Measurements from ENCODE around the gene SYNE2.
"Not testable (repeated sequence)": the region's sequence is repeated elsewhere in the genome, so short reads cannot be mapped to it uniquely, and the experiment has no call there.

Gene SYNE2

DNA sequence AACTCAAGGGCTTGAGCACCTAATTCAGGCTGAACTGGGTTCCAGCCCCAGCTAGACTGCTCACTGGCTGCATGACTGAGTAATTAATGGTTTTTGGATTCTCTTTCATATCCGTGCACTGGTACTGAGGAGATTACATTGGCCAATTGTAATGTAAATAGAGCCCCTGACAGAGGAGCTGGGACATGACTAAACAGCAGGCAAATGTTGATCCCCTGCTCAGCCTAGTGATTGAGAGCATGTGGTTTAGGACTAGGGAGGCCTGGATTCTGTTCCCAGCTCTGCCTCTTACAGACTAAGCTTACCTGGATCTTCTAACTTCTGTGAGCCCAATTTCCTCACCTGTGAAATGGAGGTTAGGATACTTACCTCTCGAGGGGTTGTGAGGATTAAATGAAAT is 237.1 kb downstream of the SYNE2 start:
- no peak for DNase-seq

DNA sequence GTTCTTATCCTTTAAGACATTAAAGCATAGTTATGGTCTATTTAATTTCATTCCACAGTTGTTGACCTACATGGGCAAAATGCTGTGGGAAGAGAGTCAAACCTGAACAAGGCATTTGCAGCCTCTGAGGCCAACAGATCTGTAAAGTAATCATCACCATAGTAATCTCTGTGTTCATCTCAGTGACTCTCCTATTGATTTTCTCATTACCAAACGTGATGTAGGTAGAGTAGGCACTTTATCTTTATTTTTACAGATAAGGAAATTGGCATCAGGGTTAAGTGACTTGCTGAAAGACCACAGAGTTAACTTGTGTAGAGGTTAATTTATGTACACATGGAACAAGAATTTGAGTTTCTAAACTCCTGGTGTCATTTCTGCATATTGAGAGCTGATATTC is 238.4 kb downstream of the SYNE2 start:
- DNase-seq: no peak

DNA sequence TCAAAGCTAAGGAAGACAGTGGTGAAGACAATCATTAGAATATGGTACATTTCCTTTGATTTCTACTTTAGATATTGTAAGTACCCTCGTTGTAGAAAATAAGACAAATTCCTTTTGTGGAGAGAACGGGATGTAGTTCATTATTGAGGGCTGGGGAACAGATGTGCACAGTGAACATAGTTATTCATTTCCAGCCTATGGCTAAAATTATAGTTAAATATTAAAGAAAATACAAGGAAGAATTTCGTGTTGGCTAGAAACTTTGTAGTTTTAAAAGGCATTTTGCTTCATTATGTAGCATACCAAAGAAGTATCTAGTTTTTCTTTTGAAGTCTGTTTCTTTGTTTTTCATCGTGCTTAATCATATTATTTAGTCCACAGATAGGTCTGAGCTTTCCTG is 239.5 kb downstream of the SYNE2 start:
- no peak for DNase-seq

DNA sequence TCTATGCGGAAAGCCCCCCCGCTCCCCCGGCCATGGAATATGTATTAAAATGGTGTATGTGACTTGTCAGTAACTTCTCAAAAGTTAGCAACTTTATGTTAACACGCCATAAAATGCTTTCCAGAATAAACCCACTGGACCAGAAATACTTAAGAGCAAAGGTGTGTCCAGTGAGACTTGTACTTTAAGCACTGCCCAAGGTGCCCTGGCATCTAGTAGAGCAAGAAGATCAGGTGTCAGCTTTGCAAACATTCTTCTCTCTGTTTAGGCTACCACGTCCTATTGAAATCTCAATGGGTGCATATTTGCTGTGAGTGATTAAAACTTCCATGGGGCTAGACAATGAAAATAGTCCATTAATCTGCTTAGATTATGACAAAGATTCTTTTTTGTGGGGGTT is 240.1 kb downstream of the SYNE2 start:
- no peak for DNase-seq

DNA sequence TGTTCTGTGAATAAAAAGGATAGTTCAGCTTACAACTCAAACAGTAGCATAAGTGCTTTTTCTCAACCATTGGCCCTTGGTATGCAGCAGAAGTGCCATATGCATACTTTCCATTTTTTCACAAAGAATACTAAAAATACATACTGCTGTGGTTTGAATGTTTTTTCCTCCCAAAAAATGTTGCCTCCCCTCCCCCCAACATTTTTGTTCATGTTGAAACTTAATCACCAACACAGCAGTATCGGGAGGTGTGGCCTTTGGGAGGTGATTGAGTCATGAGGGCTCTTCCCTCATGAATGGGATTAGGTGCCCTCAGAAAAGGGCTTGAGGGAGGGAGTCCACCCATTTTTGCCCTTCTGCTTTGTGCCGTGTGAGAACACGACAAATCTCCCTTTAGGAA is 242.8 kb downstream of the SYNE2 start:
- no peak for DNase-seq

DNA sequence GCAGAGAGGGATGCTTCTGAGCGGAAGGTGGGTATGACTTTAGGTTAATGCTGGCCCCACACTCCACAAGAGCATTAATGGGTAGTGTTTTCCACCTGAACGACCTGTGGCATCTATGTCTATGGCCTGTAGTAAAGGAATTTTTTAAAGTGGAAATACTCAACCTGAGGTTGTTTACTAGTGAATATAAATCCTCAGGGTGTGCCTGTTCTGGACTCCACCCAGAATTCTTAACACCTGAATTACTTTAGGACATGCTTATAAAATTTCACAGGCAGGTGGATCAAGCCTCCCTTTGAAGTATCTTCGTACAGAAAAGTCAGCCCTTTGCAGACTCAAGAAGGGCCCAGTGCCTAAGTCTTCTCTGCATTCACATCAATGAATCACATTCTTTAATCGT is 245.3 kb downstream of the SYNE2 start:
- DNase-seq: no peak

DNA sequence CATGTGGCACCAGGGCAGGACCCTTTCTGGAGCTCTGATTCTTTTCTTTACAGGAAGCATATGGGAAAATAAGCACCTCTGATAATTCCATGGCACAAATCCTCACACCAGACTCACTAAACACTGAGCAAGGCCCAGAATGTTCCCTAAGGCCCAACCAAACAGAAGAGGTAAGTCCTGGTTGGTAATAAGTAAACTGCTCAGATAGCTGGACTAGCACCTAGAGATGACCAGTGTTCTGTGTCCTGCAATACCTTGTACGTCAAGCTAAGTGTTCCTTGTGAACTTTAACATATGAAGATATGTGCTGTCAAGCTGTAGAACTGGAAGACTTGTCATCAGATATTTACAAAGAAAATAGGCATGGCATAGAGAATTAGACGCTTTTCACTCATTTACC is 254.6 kb downstream of the SYNE2 start:
- DNase-seq: no peak

DNA sequence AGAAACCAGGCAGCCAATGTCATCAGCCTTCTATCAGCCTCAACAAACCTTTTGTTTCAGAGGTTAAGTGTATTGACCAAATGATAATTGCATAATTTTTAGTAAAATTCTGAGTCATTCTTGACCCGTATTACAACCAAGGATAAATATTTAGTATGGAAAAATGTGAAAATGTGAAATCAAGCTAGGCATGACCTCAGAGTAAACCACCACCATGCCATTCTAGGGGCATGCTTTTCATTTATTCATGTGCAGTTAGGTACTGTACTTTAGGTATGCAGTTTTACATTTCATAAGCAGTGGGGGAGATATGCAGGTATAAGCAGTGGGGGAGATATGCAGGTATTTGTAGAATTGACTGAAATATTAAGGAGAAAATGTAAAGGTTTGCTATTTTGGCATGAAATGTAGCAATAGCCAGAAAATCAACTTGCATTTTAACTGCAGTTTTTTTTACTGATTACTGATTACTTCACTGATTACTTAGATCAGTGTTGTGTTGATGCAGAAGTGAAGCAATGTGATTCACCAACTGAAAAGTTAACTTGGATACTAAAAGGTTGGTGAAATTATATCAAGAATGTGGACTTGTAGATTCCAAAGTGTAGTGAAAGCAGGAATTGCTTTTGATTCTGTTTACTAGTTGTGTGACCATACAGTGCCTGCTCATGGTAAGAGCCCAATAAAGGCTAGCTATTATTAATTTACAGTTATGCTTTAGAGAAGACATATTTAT is 257.2 kb downstream of the SYNE2 start:
- no peak for DNase-seq

DNA sequence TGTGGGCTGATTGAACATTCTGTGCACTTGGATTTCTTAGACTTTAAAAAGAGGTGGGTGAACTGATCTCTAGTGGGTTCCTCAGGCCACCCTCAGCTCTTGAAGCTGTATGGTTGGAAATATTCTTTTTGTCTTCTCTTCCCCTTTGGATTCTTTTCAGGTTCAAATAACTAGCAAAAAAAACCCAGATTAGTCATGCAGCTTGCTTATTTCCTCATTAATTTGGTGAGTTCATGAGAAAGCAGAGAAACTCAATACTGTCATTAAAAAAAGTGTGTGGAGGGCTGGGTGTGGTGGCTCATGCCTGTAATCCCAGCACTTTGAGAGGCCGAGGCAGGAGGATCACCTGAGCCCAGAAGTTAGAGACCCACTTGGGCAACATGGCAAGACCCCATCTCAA is 258.0 kb downstream of the SYNE2 start:
- DNase-seq: no peak

DNA sequence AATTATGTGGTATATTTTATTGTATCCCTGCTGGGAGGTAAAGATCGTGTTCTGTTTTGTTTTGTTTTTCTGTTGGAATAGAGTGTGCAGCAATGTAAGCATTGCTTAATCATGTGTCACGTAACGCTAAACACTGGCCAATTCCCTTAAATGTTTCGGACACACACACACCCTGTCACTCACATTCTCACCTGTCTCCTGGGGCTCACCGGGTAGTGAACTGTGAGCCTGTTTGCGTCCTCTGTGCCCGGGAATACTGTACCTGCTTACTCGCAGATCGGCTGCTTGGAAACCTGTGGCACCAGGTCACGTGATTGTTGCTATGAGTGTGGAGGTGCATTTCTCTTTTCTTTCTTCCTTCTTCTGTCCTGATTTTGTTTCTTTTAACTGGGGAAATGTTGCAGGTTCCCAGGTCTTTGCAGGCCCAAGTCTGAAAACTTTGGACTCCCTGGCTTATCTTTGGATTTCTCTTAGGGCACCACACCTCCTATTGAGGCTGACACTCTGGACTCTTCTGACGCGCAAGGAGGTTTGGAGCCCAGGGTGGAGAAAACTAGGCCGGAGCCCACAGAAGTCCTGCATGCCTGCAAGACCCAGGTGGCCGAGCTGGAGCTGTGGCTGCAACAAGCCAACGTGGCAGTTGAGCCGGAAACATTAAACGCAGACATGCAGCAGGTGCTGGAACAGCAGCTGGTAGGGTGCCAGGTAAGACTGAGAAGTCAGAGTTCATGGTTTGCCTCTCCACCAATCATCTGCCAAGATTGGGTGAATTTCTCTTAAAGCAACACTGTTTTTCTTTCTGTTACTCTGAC is 260.3 kb downstream of the SYNE2 start:
- no peak for DNase-seq

DNA sequence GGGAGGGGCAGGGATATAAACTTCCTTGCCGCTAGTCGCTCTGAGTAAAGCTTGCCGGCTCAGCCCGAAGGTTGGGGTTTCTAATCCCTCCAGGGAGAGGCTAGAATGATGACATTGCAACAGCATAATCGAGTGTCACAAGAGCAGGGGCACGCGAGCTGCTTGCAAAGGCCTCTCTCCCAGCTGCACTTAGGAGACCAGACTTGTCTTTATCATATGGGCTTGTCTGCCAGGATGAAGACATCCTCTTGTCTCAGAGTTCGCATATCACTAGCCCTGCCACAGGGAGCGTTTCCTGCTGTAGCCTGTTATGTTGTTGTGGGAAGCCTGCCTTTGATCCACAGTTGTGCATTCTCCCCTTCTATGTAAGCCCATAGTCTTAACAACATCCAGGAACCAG is 261.4 kb downstream of the SYNE2 start:
- no peak for DNase-seq

DNA sequence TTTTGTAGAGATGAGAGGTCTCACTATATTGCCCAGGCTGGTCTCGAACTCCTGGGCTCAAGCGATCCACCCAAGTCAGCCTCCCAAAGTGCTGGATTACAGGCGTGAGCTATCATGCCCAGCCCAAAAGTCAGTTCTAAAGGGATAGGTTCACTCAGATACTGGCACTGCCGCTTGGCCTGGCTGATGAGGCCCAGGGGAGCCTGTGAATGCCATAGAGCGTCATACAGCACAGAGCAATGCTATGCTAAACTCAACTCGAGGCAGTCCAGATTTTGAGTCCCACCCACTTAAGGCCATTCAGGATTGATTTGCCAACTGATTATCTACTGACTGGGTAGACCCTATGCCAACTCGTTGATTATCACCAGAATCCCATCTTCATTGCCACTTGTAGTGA is 262.0 kb downstream of the SYNE2 start:
- no peak for DNase-seq

DNA sequence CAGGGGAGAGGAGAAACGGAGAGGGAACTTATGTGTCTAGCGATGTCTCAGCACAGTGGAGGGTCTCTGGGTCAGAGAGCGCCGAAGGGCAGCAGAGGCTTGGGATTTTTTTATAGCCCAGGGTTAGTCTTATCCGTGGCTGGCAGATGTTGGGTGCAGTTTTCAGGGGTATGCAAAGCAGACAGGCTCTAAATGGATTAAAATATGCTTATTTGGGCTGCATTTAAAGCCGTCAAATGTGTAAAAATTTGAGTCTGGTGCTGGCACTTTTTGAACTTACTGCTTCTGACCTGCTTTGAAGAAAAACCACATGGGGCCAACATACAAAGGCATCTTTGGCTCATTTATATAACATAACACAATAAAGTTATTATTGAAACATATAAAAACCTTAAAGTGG is 262.6 kb downstream of the SYNE2 start:
- no peak for DNase-seq

DNA sequence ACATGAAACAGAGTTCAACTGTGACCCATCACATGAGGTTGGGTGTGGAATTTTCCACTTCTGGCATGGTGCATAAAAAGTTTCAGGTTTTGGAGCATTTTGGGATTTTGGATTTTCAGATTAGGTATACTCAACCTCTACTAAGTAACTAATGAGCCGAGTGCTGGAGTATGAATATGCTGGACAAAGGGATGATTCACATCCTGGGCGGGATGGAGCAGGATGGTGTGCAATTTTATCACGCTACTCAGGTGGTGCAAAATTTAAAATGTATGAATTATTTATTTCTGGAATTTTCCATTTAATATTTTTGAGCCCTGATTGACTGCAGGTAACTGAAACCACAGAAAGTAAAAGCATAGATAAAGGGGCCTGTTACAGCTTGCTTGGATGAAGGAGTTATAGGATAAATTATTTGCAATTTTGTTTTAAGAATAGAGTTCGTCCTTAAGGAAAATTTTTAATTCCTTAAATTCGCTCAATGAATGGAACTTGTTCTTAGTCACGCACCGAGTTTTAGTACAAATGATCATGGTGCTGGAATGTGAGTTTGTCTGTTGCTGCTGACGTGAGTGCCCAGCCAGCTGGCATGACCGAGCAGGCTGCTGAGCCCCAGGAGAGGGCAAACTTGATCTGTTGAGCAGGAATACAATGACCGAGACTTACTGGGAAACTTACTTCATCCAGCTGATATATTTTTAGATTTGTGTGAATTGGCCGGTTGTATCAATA is 265.0 kb downstream of the SYNE2 start:
- DNase-seq: no peak

DNA sequence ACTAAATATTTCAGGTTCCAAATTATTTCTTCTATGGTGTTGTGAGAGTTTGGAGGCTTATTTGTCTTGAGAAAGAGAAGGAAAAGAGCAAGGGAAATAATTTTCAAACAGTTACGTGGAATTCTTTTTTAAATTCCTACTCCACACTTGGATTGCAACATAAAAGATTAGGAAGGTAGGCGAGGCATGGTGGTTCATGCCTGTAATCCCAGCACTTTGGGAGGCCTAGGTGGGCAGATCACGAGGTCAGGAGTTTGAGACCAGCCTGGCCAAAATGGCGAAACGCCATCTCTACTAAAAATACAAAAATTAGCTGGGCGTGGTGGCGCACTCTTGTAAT is 265.6 kb downstream of the SYNE2 start:
- DNase-seq: not testable (repeated sequence)

DNA sequence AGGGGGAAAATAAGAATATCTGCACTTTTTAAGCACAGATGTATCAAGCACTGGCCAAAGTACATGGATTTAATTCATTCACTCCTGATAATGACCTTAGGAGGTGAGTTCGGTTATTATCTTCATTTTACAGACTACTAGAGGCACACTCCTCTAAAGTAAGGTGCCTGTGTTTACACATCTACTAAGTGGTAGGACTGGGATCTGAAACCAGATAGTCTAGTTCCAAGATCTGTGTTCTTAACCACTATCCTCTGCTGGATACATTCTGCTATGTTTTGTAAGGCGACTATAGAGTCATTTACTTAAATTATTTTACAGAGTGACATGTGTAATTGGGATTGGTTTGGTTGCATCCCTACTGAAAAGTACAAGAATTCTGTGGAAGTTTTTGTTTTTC is 266.1 kb downstream of the SYNE2 start:
- no peak for DNase-seq

DNA sequence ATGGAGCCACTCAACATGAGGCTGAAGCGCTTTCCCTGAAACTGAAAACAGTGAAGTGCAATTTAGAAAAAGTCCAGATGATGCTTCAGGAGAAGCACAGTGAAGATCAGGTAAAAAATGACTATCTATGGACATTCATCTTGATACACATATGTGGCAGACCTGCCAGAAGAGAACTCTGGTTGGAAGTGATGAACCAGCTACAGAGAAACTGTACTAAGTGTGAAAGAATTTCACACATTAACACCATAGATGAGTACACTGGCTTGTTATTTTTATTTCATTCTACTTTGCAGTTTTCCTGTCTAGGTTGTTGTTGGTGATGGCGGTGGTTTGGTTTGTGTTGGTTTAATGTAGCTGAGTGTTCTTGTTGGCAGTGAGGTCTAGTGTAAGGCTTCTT is 266.7 kb downstream of the SYNE2 start:
- DNase-seq: no peak

DNA sequence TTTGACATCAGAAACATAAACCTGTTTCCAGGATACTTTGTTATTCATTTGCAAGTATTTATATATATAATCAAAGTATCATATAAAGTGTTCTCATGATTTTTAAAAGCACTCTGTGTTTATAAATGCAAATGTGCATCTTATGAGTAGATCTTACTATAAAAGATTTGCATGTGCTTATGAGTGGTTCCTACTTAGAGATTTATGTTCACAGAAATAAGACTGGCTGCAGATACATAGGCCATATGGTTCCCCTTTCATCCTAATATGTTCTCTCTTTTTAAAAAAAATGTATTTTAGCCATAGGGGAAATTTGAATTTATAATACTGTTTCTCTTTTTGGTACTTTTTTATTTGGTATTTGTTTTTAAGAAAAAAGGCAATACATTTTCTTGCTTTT is 267.2 kb downstream of the SYNE2 start:
- DNase-seq: no peak

DNA sequence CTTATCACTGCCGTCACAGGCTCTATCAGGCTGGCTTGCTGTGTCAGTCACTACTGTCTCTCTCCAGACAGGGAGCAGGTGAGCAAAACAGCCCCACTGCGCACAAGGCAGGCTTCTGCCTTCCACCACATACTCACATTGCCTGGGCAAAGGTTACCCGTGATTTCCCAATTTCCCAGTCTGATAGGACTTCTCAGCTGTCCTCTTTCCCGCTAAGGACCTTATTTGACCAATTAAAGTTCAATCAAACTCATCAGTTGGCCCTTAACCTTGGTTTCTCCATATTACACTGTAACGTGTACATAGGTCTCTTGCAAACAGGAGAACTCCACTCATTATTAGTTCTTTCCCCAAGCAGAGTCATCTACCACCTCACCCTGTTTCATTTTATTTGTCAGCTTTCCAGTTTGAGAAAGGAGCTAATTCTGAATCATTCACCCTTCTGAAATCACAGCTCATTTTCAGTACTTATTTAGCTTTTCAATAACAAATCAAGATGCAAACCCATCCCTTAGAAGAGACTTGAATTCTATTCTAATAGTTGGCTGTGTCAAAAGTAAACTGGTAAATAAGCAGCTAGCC is 270.5 kb downstream of the SYNE2 start:
- DNase-seq: no peak

DNA sequence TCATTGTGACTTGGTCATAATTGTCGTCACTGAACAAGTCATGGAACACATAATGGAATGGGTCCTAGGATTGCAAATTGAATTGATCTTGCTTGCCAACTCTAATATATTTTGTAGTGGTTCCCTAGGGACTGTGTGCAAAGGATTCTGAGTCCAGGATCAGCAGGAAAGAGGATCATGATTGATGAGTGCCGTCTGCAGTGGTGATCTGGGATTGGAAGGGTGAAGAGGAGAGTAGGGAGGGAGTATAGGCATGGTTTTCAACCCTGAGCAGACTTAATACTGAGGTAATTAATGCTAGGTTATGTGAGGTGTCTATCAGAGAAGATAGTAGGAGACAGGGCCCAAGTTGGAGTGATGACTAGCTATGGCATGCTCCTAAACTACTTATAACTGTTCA is 272.5 kb downstream of the SYNE2 start:
- DNase-seq: no peak

DNA sequence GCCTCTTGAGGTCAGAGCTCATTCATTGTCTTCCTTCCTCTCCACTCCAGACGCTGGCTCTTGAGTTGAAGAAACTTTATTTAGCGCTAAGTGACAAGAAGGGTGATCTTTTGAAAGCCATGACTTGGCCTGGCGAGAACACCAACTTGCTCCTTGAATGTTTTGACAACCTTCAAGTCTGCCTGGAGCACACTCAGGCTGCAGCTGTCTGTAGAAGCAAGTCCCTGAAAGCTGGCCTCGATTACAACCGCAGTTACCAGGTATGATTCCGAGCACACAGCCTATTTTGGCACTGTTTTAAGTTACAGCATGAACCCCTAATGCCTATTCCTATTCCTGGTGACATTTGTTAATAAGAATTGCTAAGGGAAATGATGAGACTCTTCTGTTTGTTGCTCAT is 273.7 kb downstream of the SYNE2 start:
- no peak for DNase-seq

DNA sequence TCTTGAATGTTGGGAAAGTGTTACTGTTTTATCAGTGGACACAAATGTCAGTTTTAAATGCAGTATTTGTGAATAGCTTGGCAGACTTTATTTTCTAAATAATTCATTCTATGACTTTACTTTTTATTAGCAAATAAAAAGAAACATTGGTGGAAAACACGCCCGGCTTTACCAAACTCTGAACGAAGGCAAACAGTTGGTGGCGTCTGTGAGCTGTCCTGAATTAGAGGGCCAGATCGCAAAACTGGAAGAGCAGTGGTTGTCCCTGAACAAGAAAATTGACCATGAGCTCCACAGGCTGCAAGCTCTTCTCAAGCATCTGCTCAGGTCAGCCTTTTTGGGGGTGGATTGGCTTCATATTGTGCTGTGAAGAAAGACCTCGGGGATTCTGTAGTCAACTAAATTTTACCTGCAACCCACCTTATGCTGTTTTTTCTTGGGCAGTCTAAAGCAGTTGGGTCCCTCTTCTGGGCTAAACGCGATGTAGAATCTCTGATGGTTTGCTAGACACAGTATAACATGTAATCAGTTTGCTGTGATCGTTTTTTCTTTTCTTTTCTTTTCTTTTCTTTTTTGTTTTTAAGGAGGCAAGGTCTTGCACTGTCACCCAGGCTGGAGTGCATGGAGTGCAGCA is 285.0 kb downstream of the SYNE2 start:
- DNase-seq: no peak

DNA sequence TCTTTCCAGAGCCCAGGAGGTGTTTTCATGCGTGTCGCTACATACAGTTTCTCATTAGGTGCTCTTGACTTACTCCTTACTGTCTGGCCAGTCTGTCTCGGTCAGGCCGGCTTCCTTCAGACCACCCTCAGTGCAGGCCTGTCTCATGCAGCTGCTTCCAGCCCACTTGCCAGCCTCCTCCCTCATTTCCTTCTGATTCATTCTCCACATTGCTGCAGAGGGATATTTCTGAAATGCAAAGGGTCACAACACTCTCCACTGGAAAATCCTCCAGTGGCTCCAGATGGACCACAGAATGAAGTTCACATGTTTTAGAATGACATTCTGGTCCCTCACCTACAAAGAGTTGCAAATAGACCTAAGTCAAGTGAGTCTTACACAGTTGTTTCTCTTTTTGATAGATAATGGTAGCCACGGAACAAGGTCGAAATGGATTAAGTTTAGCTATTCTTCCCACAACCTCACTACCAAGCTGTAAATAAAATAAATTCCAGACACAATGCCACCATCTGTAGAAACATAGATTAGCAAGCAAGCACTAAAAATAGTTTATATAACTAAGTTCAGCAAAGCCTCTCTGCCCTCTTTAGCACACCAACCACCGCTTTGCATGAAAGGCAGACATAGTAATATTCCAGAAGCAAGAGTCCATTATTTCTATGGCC is 294.5 kb downstream of the SYNE2 start:
- DNase-seq: no peak

Data from effector CD8-positive, alpha-beta T cell (primary cell).